GM20000 (cell line): Measurements from ENCODE around the gene KDM5C.
A peak's percentile ranks its signal among the peaks of the same experiment; 100 is the strongest.

Experiments
- DNase-seq: peaks from one replicate; pipeline ENCODE4 v3.0.0; 2012; ENCODE audit warnings: low spot score
- CTCF ChIP-seq: IDR thresholded peaks from 2 replicates; pipeline ENCODE4 v1.5.1; 2012; ENCODE audit warnings: mild to moderate bottlenecking, control low read depth; ENCODE audit errors: extremely low read depth, missing control alignments

Gene KDM5C

GRCh38 chrX:53249408-53250042 is 24.5 kb upstream of the KDM5C start:
- no peak for TF ChIP-seq CTCF
- no peak for DNase-seq

- no peak for TF ChIP-seq CTCF
- no peak for DNase-seq
Measured at GRCh38 chrX:53247928-53248327, 22.9 kb upstream of the KDM5C start.

- TF ChIP-seq CTCF, result no peak
- no peak for DNase-seq
Measured at GRCh38 chrX:53246231-53246630, 21.2 kb upstream of the KDM5C start.

- no peak for DNase-seq
- TF ChIP-seq CTCF, result no peak
Measured at GRCh38 chrX:53244610-53245009, 19.6 kb upstream of the KDM5C start.

- DNase-seq, result no peak
- TF ChIP-seq CTCF, result no peak
Measured at GRCh38 chrX:53242310-53242709, 17.3 kb upstream of the KDM5C start.

GRCh38 chrX:53241558-53241957 is 16.6 kb upstream of the KDM5C start:
- no peak for DNase-seq
- no peak for TF ChIP-seq CTCF

- peak; percentile 27 for TF ChIP-seq CTCF
- peak; percentile 44 for DNase-seq
Measured at GRCh38 chrX:53239474-53239873, 14.5 kb upstream of the KDM5C start.

- no peak for DNase-seq
- no peak for TF ChIP-seq CTCF
Measured at GRCh38 chrX:53237056-53237455, 12.0 kb upstream of the KDM5C start.
